NB4 (cell line): ENCODE data around the gene TFCP2L1.

Experiments
- DNase-seq: peaks from one replicate; pipeline ENCODE4 v3.0.0; 2010; ENCODE audit warnings: low read depth
- H3K4me3 ChIP-seq: one replicate; pipeline ENCODE4 v1.5.1; 2011; ENCODE audit warnings: mild to moderate bottlenecking, low read depth, low read length, moderate library complexity
- CTCF ChIP-seq: IDR thresholded peaks from one replicate; pipeline ENCODE4 v1.5.1; 2012; ENCODE audit warnings: low read depth, low read length
- MAX ChIP-seq: IDR thresholded peaks from 2 replicates; pipeline ENCODE4 v1.6.1; 2011; ENCODE audit warnings: low read depth, low read length
- MYC ChIP-seq: IDR thresholded peaks from 2 replicates; pipeline ENCODE4 v1.6.1; 2011; ENCODE audit warnings: low read depth, low read length
- POLR2A ChIP-seq: IDR thresholded peaks from 2 replicates; pipeline ENCODE4 v1.6.1; 2011; ENCODE audit warnings: mild to moderate bottlenecking; ENCODE audit not compliant: insufficient read length; ENCODE audit errors: extremely low read depth

TFCP2L1 gene

GRCh38 chr2:121170577-121170976 lies 114.4 kb downstream of the TFCP2L1 start:
- DNase-seq = no peak
- TF ChIP-seq CTCF = no peak
- no peak for TF ChIP-seq MAX
- no peak for TF ChIP-seq POLR2A
- TF ChIP-seq MYC = no peak
- no peak overlapping the region for H3K4me3 ChIP-seq

GRCh38 chr2:121167411-121167810 lies 117.6 kb downstream of the TFCP2L1 start:
- no peak overlapping the region for H3K4me3 ChIP-seq
- DNase-seq = no peak
- TF ChIP-seq CTCF (no peak), MAX (no peak), POLR2A (no peak), MYC (no peak)
